ENCODE measurements around the gene CSTPP1.
A peak's percentile ranks its signal among the peaks of the same experiment; 100 is the strongest.

The CSTPP1 gene, protein sequence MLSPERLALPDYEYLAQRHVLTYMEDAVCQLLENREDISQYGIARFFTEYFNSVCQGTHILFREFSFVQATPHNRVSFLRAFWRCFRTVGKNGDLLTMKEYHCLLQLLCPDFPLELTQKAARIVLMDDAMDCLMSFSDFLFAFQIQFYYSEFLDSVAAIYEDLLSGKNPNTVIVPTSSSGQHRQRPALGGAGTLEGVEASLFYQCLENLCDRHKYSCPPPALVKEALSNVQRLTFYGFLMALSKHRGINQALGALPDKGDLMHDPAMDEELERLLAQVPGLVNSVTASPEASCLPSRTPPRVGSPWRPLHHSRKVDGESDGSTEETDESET

GRCh38 chr11:46936138-46937110 is at the start of gene CSTPP1:
CSTPP1 (plus strand) TSS chr11:46936761; CDS start chr11:46936806, 45 bp downstream.
- peak; percentile 89 for DNase-seq

DNA sequence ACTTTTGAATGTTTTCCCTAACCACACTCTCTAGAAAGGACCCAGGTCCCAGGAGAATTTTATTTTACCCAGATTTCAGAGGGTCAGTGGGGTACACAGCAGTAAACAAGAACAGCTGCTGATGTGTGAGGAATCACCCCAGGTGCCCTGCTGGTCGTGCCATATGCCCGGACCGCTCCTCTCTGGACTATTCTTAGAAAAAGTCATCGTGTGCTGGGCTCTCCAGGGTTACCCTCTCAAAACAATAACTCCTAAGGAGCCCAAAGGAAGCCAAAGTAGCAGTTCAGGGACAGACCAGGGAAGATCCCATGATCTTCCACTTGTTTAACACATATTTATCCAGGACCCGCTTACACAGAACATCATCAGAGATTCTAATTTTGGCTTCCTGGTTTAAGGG is 47.9 kb upstream of the CSTPP1 start:
- no peak for DNase-seq

GRCh38 chr11:46889251-46889650 is 47.3 kb upstream of the CSTPP1 start:
- DNase-seq, result no peak

DNA sequence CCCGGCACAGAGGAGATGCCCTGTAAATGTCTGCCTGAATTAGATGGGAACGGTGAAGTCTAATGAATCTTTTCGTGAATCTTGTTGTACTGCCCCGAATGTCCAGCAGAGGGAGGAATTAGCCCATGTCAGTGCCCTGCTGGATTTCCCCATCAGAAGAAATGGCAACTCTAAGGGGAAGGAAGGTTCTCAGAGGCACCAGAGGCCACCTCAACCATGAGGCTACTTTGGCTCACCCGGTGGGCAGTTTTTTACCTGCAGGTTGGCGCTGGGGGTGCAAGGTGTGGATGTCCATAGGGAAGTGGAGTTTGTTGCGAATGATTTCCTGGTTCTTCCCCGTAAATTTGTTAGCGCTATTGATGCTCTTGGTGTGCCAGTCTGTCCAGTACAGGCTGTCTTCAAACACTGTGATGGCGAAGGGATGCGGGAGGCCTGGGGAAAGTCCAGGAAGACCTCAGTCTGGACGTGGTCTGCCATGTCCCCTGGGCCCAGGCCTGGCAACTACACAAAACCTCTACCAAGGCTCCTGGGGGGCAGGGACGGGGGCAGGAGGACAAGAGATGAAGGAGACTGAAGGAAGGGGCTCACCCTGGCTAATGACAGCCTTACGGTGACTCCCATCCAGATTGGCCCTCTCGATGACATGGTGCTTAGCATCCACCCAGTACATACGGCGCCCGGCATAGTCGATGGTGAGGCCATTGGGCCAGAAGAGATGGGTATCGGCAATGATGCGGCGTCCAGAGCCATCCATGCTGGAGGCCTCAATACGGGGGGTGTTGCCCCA is 46.7 kb upstream of the CSTPP1 start:
- DNase-seq, result peak; percentile 77

DNA sequence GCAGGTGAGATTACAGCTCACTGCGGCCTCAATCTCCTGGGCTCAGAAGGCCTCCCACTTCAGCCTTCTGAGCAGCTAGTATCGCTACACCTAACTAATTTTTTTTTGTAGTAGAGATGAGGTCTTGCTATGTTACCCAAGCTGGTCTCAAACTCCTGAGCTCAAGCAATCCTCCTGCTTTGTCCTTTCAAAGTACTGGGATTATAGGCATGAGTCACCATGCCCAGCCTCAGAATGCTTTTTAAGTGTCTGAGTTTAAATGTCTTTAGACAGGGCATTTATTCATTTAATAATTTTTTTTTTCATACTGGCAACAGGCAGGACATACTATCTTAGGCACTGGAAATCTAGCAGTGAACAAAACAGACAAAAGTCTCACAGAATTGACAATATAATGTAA is 45.9 kb upstream of the CSTPP1 start:
- DNase-seq, result no peak

DNA sequence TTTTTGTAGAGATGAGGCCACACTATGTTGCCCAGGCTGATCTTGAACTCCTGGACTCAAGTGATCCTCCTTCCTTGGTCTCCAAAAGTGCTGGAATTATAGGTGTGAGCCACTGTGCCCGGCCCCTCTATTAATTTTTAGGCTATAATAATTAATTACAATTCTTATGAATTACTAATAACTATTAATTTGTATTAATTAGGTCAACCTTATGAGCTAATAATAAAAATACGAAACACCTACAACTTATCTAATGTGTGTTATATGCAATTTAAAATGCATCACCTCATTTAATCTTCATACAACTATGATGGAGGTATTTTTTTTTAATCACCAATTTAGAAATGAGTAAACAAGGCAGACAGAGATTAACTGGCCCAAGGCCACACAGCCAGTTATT is 44.5 kb upstream of the CSTPP1 start:
- DNase-seq, result no peak

- DNase-seq, result no peak
These were observed 43.7 kb upstream of the CSTPP1 start for GRCh38 chr11:46892838-46893237.

DNA sequence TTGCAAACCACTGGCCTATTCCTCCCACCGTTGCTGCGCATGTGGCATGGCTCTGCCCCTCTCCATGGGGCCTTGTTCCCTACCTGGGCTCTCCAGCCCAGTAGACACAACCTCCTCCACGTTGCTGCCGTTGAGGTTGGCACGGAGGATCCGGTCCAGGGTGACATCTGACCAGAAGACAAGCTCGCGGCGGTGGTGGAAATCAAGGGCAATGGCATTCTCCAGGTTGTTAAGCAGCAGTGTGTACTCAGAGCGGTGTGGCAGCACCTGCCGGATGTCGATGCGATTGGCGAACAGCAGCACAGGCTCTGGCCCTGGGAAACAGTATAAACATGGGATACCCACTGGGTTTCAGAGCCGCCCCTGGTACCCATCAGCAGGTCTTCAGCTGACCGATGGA is 42.1 kb upstream of the CSTPP1 start:
- DNase-seq, result no peak

DNA sequence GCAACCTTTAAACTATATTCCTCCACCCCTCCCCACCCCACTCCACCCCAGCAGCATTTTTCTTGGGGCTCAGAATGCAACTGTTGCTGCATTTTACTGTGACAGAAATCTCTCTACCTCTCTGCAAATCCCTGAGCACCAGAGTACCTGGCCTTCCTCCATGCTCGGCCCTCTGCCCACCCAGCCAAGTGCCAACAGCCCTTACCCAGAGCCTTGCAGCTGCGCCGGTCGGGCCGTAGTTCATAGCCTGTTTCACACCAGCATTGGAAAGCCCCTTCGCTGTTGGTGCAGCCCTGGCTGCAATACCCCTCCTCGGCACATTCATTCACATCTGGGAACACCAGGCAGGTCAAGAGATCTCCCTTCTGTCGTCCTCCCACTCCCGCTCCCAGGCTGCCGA is 41.6 kb upstream of the CSTPP1 start:
- DNase-seq, result no peak

DNA sequence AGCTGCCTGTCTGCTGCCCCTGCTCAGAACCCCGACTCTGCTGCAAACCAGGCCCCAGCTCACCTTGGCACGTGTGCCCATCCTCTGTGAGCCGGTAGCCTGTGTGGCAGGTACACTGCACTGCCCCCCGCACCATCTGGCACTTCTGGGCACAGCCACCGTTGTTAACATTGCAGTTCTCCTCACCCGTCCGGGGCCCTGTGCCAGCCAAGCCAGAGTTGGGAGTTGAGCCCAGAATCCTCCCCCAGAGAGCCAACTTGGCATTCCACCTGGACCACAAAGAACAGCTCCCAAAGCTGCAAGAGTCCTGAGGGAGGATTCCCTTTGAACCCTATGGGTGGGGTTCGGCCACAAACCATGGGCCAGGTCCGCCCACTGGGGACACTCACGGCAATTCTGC is 40.7 kb upstream of the CSTPP1 start:
- DNase-seq, result no peak

GRCh38 chr11:46896719-46897406 is 39.7 kb upstream of the CSTPP1 start:
- DNase-seq, result peak; percentile 71

DNA sequence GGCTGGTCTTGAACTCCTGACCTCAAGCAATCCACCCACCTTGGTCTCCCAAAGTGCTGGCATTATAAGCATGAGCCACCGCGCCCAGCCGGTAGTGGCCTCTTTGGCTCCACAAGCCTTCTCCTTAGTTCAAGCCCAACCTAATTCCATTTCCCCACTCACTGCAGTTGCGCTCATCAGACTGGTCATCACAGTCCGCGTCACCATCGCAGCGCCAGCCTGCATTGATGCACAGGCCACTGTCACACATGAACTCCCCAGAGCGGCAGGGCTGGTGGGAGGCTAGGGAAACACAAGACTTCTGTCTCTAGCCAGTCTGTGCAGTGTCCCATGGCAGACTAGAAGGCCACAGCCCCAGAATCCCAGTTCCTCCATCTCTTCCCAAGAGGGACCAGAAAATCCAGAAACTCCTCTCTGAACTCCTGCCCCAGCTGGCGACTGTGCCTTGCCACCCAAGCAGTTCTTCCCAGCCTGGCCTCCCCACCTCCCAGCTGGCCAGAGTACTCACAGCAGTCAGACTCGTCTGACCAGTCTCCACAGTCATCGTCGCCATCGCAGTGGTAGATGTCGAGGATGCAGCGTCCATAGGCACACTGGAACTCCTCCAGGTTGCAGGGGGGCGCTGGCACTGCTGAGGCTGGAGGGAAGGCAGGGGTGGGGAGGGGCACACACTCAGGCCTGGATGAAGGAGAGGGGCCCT is 38.0 kb upstream of the CSTPP1 start:
- no peak for DNase-seq

DNA sequence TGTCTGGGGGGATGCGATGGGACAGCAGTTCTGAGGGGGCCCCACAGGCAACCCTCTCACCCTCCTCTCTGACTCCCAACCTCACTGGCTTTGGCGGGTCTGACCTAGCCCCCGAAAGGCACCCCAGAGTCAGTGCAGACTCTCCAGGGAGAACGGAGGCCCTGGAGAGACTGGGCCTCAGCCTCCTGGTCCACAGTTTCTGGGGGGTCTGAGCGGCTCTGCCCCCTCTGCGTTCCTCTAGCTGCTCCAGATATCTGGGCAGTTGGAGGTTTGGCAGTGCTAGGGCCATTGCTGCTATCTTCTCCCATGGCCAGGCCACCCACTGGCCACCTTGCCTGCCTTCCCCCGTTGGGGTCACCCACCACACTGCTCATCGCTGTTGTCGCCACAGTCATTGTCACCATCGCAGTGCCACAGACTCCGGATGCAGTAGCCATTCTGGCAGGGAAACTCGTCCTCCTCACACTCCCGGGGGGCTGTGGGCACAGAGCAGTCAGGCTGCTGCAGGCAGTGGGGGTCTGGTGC is 37.0 kb upstream of the CSTPP1 start:
- DNase-seq, result no peak

DNA sequence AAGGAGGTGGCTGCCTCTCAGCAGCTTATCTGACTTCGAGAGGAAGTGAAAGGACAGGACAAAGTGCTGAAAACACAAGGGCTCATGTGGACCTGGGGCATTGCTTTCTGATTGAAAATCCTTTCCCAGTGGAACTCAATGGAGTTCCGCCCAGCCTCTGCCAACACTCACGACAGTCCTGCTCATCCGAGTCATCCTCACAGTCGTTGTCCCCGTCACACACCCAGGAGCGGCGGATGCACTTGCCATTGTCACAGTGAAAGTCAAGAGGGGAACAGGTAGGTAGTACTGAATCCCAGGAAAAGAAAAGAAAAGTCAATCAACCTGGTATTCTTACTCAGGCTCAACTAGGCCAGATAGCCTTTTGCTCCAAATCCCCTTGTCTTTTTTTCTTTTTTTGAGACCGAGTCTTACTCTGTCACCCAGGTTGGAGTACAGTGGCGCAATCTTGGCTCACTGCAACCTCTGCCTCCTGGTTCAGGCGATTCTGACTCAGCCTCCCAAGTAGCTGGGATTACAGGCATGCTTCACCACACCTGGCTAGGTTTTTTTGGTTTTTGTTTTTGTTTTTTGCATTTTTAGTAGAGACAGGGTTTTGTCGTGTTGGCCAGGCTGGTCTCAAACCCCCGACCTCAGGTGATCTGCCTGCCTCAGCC is 36.3 kb upstream of the CSTPP1 start:
- DNase-seq, result no peak

DNA sequence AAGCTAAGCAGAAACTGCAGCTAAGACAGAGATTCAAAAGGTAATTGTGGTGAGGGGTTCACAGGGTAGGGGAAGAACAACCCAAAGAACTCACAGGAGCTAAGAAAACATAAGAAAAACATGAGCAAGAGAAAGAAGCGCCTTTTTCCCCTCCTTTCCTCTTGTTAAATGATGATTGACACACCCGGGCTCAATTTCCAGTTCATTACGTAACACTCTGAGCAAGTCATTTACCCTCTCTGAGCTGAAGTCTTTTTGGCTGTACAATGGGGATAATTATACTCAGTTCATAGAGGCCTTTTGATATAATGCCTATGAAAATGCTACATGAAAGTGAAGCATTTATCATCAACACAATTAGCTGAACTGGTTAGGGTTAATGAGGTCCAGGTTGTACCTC is 35.4 kb upstream of the CSTPP1 start:
- no peak for DNase-seq

DNA sequence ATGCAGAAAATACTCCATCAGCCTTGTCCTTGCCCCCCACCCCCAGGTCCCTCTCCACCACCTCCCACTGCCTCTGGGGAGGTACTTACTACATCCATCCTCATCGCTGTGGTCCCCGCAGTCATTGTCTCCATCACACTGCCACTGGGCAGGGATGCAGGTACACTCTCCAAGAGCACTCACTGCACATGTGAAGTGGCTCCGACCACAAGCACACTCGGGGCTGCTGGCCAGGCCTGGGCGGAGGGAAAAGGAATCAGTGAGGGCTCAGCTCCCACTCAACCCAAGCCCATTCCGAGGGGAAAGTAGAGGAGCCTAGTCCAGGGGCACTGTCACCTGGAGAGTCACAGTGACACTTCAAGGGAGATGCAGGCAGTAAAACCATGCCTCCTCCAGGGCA is 33.9 kb upstream of the CSTPP1 start:
- no peak for DNase-seq

DNA sequence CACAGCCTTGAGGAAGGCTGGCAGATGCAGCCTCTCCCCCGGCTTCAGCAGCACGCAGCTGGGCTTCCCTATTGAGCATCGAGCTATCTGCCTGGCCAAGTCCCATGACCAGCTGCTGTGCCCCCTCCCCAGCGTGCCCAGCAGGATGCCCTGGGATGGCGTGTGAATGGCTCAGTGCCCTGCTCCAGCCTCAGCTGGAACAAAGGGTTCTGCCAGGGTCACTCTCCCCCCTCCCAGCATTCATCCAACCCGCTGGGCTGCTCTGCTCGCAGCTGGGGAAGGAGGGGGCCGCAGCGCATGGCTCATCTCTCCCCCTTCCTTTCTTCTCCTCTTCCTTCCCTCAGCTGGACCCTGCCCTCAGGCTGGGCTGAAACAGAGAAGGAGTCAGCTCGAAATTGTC is 32.7 kb upstream of the CSTPP1 start:
- no peak for DNase-seq

DNA sequence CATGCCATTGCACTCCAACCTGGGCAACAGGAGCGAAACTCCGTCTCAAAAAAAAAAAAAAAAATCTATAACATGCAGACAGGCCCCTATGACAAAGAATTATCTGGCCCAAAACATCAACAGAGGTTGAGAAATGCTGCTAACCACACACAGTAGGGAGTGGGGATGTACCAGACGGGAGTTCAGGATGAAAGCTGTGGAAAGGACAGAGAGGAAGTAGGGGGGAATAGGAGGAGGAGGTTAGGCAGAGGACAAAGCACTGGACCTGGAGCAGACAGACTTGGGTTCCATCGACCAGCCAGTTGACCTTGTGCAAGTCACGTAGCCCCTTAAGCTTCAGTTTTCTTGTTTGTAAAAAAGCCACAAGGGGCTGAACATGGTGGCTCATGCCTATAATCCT is 30.8 kb upstream of the CSTPP1 start:
- no peak for DNase-seq

DNA sequence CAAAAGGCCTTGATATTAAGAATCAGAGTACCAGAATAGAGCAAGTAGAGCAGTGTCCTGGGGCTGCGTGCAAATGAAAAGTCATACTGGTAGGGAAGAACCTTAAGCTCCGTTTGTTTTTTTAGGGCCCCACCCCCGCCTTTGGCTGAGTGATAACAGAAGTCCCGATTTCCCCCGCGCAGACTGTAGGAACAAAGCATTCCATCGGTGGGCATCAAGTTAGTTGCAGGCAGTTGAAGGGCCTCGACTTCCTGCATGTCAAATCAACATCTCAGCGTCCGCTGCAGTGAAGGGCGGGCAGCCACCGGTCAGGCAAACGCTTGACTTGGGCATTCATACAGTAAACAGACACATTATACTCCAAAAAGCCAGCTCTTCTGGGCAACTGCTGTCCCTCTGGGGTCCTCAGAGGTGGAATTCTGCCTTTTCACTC is 29.9 kb upstream of the CSTPP1 start:
- no peak for DNase-seq

DNA sequence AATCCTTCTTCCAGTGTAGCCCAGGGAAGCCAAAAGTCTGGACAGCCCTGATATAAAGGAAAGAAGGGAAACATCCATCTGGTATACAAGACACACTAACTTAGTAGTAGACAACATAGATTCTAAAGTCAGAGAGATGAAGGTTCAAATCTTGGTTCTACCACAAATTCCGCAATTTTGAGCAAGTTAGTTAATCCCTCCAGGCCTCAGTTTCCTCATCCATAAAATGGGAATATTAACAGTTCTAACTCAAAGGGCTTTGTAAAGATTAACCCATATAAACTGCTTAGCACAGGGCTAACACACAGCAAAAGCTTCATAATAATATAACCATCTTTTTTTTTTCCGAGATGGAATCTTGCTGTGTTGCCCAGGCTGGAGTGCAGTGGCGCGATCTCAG is 29.0 kb upstream of the CSTPP1 start:
- DNase-seq, result no peak

GRCh38 chr11:46912526-46913150 is 23.9 kb upstream of the CSTPP1 start:
- no peak for DNase-seq

Data from inflammatory macrophage treated with lipopolysaccharide for 4 hours (primary cell).